OCI-LY3 (cell line): ENCODE results near the gene ARHGEF4.

Experiments
- CTCF ChIP-seq: fragments of 200-600, 300-600 bp; sonication (generic); IDR thresholded peaks from 2 replicates; pipeline ENCODE4 v1.5.1; 2014; ENCODE audit warnings: antibody characterized with exemption, low read length, low read depth
- EZH2phosphoT487 ChIP-seq: fragments of 200-600 bp; shearing (Covaris generic); IDR thresholded peaks from 2 replicates; pipeline ENCODE4 v1.6.1; 2018; ENCODE audit warnings: antibody characterized with exemption, mixed run types, low read depth

DNA sequence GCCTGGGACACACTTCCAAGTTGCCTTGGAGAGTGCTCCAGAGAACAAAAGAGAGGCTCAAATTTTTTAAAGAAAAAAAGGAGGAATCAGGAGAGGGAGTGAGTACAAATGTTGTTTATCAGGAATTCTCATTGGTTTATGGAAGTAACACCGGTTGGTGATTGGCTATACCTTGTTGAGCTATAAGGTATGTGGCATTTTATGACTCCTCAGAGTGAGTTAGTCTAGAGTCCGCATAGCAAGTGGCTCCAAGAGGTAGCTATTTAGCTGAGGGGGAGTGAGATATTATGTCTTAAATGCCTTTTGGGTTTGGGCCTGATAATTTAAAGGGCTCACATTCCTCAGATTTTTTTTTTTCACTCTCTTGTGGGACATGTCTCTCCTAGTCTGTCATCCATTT, 85.7 kb downstream of the ARHGEF4 start:
- TF ChIP-seq CTCF (no peak), EZH2phosphoT487 (no peak)
